AG10803 (cell line): Measurements from ENCODE around the gene GRIK3.
A peak's percentile ranks its signal among the peaks of the same experiment; 100 is the strongest.

Experiments used
- DNase-seq: peaks from one replicate; pipeline ENCODE4 v3.0.0; 2010; ENCODE audit warnings: low read depth
- H3K4me3 ChIP-seq: 2 replicates; pipeline ENCODE4 v1.5.1; 2011; ENCODE audit warnings: mild to moderate bottlenecking, low read length, control low read depth
- TF ChIP-seq, protein P1 (sequence below): conservative IDR thresholded peaks from 2 replicates; pipeline ENCODE4 v1.5.1; 2011; ENCODE audit warnings: mild to moderate bottlenecking, low read length, control low read depth, inconsistent platforms

Gene GRIK3

DNA sequence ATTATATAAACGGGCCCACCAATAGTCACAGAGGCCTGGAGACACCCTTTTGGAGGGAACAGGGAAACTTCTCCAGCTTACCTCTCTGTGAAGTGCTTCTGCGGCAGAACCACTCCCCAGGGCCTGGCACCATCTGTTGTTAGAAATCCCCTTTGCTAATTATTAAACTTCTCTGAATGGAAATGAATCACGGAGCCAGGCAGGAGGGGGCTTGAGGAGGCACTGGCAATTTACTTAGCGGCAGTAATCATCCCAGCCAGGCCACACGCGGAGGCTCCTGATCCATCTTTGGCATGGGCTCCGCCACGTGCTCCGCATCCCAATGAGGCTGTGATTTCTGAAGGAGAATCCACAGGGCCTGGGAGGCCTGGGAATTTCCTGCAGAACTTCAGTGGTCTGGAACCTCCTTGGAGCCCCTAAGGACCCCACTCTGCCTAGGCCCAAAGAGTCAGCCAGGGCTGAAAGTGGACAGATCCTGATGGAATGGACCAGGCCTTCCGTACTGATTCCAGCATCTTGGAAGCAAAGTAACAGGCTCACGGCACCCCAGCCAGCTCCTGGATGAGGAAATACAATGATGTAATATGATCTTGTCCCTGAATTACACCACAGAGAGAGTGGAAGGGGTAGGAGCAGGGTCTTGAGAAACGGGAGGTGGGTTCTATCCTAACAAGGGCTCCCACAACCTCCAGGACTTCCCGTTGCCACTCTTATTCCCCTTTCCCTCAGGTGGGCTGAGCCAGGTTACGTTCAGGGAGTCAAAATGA, 62.3 kb downstream of the GRIK3 start:
- no peak for DNase-seq
- TF ChIP-seq, protein P1, sequence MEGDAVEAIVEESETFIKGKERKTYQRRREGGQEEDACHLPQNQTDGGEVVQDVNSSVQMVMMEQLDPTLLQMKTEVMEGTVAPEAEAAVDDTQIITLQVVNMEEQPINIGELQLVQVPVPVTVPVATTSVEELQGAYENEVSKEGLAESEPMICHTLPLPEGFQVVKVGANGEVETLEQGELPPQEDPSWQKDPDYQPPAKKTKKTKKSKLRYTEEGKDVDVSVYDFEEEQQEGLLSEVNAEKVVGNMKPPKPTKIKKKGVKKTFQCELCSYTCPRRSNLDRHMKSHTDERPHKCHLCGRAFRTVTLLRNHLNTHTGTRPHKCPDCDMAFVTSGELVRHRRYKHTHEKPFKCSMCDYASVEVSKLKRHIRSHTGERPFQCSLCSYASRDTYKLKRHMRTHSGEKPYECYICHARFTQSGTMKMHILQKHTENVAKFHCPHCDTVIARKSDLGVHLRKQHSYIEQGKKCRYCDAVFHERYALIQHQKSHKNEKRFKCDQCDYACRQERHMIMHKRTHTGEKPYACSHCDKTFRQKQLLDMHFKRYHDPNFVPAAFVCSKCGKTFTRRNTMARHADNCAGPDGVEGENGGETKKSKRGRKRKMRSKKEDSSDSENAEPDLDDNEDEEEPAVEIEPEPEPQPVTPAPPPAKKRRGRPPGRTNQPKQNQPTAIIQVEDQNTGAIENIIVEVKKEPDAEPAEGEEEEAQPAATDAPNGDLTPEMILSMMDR, result no peak
- H3K4me3 ChIP-seq, result no peak overlapping the region

DNA sequence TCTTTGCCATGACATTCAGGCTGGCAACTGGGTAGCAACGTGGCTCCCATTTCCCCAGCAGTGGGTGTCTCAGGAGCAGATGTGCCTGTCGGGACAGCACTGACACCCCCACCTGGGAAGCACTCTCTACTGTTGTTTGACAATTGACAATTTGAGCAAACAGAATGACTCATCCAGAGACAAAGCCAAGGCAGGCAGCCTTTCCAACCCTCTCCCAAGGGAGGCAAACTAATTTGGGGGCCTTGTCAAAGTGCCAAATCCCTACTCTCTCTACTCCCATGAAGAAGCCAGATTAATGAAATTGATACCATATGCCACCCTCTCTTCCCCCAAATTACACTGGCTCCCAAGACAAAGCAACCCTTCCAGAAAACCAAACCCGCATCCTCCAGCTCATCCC, 65.6 kb downstream of the GRIK3 start:
- no peak for DNase-seq
- TF ChIP-seq, protein P1, result no peak
- no peak overlapping the region for H3K4me3 ChIP-seq

DNA sequence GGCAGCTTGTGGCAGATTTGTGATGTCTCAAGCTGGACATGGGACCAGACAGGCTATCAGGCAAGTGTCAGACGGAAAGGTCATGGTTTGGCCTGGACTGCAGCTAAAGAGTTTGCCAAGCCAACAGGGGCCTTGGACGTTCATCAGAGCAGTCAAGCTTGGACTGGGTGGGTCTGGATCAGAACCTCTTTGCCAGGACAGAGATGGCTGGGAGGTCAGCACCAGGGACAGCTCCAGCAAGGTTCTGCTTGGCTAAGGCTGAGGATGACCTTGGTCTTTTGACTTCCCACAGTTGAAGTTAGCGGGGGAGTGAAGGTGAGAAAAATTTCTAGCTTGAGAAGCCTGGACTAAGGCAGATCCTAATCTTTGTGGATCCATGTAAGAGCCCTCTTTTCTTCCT, 68.1 kb downstream of the GRIK3 start:
- TF ChIP-seq, protein P1, result no peak
- DNase-seq, result peak; percentile 3
- H3K4me3 ChIP-seq, result no peak overlapping the region

DNA sequence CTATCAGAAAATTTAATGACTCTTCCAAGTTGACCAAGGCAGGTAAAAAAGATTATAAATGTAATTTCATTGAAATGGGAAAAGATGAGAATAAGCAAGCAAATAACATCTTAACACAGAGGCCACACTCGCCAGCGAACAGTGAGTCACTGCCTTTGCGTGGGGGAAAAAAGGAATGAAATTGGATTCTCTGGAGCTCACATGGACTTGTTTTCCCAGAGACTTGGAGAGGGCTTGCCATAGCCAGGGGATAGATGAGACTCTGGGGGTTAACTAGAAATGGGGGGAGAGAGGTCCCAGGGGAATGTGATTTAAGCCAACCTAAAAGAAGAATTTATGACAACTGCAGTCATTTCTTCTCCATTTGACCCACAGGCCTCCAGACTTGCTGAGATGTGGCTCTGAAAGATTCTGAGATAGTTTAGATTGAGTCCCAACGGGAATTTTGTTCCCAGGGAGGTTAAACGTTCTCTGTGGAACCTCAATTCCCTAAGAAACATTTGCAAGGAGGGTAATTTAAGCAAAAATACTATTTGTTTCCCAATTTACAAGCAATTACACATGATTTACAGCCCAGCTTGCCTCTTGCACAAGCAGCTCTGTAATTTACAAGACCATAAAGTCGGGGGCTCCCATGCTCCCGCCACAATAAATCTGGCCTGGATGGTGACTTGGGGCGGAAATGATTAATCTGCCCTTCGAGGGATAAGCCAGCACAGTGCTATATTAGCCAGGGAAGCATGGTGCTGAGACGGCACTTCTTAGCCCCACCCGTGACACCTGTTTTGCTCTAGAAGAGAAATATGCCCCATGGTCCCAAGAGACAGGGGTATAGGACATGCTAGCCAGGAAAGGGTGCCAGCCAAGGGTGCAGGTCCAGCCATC, 68.8 kb downstream of the GRIK3 start:
- no peak overlapping the region for H3K4me3 ChIP-seq
- TF ChIP-seq, protein P1, result no peak
- no peak for DNase-seq

DNA sequence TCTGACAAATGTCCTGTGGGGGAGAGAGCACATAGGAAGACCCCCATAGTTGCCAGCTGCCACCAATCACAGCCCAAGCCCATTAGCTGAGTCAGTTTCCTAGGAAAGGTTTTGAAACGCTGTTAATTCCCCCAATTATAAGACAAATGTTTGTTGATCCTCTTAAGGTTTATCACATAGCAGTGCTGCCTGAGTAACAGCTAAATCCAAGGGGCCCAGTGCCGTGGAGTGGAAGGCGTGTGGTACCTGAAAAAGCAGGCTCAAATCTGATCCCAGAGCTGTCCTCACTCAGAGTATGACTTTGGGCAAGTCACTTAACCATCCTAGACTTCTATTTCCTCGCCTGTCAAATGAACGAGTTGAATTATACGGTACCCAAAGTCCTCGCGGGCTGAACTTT, 69.5 kb downstream of the GRIK3 start:
- no peak overlapping the region for H3K4me3 ChIP-seq
- TF ChIP-seq, protein P1, result no peak
- DNase-seq, result no peak

DNA sequence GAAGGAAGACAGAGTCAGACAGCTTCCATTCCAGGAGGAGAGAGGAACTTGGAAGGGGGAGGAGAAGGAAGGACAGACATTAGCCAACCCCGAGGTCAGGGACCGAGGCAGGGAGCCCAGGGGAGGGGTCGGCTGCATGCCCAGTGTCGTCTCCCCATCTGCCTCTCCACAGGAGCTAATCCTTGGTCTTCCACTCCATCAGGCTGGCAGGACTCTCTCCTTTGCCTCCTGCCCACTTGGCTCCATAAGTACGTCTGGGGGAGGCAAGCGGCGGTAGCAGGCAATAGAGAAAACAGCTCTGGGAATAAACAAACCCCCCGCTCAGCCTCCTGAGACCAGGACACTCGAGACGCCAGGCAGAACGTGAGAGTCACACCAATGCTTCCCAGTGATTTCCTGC, 71.3 kb downstream of the GRIK3 start:
- TF ChIP-seq, protein P1, result no peak
- no peak overlapping the region for H3K4me3 ChIP-seq
- DNase-seq, result no peak
